Activated gamma-delta T cell (primary cell): Measurements from ENCODE around the gene RPL13A.

Experiments
- DNase-seq: peaks from one replicate; lab custom pipeline; 2025; lab: John Stamatoyannopoulos, UW

RPL13A gene

DNA sequence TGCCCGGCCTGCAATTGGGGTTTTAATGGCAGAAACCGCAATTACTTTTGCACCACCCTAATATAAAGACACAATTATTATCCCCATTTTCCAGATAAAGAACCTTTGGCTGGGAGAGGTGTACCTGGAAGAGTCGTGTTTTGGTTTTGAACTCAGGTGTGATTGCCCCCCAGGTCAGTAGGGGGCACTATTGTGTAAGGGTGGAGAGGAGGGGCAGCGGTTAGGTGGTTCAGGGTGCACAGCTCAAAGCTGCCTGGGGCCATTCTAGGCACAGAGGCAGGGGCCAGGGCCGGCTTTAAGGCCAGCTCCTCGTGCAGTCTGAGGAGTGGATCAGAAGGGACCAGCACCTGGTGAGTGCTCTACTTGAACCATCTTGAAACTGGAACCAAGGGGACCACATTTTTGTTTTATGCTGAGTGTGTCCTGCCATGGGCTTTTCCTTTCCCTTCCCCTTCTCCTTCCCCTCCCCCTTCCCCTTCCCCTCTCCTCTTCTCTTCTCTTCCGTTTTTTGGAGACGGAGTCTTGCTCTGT lies 19.2 kb downstream of the RPL13A start:
- no peak for DNase-seq

DNA sequence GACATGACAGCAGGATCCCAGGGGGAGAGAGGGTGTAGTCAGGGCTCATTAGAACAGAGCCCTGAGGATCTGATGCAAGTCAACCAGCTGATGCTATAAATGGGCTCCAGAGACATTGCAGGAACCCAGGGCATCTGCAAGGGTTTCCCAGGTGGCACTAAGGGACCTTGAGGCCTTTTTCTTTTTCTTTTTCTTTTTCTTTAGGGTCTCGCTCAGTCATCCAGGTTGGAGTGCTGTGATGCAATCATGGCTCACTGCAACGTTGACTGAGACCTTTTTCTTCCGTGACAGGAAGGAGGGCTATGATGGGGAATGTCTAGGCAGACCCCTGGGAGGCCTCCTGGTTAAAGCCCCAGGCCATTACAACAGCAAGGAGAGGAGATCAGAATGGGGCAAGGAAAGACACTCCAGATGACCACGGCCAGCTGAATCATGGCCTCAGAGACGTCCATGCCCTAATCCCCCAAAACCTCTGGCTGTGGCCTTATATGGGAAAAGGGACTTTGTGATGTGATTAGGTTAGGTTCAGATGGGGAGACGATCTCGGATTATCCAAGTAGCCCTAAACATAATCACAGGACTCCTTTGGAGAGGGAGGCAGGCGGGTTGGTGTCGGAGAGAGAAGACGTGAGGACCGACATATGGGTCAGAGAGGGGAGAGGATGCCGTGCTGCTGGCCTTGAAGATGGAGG lies 20.5 kb downstream of the RPL13A start:
- DNase-seq, result no peak

DNA sequence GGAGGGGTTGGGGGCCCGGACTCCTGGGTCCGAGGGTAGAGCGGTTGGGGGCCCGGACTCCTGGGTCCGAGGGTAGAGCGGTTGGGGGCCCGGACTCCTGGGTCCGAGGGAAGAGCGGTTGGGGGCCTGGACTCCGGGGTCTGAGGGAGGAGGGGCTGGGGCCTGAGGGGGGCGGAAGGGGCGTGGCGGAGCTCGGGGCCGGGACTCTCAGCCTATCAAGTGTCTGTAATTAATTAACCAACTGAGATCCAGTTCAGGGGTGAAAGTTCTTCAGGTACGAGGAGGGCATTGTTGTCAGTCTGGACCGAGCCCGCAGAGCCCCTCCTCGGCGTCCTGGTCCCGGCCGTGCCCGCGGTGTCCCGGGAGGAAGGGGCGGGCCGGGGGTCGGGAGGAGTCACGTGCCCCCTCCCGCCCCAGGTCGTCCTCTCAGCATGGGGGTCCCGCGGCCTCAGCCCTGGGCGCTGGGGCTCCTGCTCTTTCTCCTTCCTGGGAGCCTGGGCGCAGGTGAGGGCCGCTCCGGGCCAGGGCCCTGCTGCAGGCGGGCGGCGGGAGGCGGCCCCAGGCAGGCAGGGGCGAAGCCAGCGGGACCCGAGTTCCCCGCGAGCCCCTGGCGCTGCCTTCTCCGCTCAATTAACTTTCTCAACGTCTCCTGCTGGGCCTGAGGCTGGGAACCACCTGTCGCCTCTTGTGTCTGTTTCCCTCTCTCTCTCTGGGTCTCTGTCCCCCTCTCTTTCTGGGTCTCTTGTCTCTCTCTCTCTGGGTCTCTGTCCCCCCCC lies 25.8 kb downstream of the RPL13A start:
- DNase-seq, result no peak

DNA sequence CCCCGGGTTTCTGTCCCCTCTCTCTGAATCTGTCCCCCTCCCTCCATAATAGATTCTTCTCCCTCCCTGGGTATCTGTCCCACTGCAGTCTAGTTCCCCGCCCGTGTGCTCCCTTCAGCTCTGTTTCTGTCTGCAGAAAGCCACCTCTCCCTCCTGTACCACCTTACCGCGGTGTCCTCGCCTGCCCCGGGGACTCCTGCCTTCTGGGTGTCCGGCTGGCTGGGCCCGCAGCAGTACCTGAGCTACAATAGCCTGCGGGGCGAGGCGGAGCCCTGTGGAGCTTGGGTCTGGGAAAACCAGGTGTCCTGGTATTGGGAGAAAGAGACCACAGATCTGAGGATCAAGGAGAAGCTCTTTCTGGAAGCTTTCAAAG lies 26.3 kb downstream of the RPL13A start:
- DNase-seq, result no peak

DNA sequence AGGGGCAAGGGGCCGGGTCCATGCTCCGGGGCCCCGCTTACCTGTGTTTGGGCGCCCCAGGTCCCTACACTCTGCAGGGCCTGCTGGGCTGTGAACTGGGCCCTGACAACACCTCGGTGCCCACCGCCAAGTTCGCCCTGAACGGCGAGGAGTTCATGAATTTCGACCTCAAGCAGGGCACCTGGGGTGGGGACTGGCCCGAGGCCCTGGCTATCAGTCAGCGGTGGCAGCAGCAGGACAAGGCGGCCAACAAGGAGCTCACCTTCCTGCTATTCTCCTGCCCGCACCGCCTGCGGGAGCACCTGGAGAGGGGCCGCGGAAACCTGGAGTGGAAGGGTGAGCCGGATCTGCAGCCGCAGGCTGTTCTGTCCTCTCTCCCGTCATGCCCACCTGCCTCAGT lies 26.7 kb downstream of the RPL13A start:
- no peak for DNase-seq

DNA sequence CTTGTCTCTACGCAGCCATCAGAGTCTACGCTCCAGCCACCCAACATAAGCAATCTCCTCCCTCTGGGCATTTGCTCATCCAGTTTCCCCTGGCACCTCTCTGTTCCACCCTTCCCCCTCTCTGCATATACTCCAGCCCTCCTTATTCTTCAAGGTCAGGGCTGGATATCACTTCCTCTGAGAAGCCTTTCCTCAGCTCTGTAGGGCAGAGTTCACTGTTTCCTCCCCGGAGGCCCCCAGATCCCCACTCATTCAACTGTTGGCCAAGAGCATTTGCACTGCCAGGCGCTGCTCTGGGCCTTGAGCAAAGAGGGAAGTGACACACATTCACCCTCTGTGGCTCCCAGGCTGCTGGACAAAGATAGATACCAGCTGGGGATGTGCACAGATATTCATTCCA lies 28.4 kb downstream of the RPL13A start:
- DNase-seq, result no peak

DNA sequence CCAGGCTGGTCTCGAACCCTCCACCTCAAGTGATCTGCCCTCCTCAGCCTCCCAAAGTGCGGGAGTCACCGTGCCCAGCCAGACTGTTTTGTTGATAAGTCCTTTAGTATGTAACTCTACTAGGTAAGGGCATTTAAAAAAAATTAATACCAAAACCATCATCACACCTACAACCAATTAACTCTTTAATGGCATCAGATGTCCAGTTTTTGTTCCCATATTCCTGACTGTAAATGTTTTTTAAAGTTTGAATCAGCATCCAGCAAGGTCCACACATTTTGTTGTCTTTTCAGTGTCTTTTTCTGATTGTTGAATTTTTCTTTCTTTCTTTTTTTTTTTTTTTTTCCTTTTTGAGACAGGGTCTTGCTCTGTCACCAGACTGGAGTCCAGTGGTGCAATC lies 30.6 kb downstream of the RPL13A start:
- DNase-seq, result no peak

DNA sequence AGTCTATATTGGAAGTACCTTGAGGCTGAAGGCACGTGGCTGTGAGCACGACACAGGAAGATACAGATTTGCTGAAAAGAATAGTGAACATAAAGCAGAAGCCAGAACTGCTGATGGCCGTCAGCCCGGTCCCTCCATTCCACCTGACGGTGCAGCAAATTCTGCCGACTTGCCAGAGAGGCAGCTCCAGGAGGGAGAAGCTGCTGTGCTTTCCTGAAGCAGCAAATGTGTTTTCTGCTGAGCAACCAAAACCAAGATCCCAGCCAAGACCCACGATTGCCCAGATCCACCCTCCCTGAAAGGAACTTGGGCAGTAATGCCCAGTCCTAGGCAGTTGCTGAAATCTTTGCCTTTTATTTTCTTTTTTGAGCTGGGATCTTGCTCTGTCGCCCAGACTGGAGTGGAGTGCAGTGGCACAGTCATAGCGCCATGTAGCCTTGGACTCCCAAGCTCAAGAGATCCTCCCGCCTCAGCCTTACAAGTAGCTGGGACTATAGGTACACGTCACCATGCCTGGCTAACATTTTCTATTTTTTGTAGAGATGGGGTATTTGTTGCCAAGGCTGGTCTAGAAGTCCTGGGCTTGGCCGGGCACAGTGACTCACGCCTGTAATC lies 33.4 kb downstream of the RPL13A start:
- no peak for DNase-seq

DNA sequence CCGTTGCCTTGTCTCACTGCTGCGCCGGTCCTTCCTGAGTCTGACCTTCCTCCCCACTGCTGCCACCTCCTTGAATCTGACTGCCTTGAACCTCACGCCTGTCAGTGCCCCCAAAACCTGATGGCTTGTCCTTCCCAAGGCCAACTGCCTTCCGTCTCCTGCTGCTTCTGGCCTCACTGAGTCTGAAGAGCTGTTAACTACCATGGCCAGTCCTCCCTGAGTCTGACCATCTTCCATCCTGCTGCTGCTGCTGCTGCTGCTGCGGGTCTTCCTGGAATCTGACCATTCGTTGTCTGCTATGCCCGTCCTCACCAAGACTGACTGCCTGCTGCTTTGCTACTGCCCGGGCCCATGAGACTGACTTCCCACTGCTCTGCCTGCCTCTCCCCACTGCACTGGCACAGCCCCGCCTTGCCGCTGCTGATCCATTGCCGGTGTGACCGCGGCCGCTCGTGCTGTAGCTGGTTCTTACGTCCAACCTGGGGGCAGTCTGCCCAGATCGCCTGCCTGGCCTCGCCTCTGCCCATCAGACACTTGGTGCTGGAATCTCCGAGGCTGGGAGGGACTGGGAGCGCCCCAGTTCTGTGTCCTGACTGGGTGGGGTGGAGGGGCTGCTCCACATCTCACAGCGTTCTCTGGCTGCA lies 37.5 kb downstream of the RPL13A start:
- no peak for DNase-seq

DNA sequence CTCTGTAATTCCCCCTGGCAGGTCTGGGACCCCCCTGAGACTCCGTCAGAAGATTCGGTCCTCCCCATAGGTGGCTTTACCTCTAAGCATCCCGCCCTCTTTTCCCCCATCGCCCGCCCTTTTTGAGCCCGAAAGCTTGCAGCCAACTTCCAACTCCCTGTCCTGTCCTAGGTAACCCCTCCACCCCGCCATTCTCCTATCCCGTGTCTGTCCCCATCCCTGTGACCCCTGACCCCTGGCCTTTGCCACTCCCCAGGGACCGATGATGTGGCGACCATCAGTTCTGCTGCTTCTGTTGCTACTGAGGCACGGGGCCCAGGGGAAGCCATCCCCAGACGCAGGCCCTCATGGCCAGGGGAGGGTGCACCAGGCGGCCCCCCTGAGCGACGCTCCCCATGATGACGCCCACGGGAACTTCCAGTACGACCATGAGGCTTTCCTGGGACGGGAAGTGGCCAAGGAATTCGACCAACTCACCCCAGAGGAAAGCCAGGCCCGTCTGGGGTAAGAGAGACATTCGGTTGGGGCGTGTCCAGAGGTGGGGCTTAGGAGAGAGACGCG lies 40.9 kb downstream of the RPL13A start:
- no peak for DNase-seq

DNA sequence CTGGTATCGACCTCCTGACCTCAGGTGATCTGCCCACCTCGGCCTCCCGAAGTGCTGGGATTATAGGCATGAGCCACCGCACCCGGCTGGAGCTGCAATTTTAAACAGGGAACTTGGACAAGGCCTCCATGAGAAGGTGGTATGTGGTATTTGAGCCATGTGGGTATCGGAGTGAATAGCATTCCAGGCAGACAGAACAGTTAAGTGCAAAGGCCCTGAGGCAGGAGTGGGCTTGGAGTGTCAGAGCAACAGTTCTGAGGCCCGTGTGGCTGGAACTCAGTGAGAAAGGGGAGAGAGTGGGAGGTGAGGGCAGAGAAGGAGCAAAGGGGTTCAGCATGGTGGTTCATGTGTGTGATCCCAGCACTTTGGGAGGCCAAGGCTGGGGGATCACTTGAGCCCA lies 43.3 kb downstream of the RPL13A start:
- no peak for DNase-seq

DNA sequence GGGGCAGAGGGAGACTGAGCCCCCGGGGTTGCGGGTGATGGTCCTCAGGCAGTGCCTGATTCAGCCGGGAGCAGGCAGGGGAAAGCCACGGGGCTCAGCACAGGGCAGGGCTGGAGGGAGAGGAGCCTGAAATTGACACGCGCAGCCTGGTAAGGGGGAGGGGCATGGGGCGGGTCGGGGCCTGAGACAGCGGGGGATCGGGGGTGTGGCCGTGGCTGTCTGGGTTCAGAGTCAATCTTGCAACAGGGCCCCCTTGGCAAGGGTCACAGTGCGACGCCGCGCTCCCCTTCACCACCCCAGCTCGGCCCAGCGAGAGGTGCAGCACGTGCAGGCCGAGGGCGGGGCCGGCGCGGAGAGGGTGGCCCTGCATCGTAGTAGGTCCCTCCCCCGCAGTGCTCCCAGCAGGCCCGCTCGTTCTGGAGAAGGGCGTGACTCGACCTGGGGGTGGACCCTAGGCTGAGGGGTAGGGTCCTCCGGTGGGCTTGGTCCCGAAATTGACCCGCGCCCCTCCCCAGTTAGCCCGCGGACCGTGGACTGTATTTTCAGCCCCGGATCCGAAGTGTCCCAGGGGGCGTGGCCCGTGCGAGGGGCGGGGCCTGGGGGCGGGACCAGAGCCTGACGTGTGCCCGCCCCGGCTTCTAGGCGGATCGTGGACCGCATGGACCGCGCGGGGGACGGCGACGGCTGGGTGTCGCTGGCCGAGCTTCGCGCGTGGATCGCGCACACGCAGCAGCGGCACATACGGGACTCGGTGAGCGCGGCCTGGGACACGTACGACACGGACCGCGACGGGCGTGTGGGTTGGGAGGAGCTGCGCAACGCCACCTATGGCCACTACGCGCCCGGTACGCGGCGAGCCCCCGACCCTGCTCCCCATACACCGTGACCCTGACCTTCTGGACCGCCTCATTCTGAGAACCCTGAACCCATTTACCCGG lies 46.4 kb downstream of the RPL13A start:
- DNase-seq, result peak; percentile 67

DNA sequence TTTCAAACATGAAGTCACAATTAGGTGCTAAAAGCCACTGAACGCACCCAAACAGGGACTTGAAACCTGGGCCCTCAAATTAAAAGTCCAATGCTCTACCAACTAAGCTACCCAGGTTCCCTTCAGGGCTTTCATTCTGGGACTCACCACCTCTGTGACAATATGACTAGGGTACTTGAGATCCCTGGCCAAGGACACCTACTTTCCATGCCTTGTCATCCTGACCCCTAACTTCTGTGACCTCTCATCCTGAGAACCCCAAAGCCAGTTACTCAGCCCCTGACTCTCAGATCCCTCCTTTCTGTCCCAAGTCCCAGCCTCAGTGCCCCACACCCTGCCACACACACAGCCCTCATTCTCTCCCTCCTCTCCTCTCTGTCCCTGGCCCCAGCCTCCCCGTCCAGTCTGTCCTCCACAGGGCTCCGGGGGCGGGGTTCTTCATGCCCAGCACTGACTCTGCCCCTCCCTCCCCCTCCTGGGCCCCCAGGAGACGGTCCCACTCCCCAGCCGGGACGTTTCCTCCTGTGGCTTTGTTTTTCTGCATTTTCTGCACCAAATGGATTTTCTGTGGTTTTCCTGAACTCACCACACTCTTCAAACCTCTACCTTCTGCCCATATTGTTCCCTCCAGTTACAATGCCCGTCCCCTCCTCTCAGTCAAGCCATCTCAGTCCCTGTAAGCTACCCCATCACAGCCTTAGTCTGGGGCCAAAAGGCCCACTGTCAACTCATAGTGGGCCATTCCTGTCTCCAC lies 47.4 kb downstream of the RPL13A start:
- DNase-seq, result no peak

DNA sequence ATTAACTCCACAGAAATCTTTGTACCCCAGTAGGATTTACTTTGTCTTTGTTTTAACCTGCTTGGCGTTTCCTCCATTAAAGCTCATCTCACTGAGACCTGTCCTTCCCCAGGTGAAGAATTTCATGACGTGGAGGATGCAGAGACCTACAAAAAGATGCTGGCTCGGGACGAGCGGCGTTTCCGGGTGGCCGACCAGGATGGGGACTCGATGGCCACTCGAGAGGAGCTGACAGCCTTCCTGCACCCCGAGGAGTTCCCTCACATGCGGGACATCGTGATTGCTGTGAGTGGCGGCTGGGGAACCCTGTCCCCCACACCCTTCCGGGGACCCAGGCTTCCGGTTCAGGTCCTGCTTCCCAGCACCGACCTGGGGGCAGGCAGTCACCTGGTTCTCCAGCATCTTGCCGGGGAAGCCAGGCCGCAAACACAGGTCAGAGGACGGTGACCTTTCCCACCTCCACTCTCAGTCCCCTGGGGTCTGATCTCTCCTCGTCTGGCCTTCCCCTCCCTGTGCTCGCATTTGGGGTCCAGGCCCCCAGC lies 49.6 kb downstream of the RPL13A start:
- DNase-seq, result no peak

DNA sequence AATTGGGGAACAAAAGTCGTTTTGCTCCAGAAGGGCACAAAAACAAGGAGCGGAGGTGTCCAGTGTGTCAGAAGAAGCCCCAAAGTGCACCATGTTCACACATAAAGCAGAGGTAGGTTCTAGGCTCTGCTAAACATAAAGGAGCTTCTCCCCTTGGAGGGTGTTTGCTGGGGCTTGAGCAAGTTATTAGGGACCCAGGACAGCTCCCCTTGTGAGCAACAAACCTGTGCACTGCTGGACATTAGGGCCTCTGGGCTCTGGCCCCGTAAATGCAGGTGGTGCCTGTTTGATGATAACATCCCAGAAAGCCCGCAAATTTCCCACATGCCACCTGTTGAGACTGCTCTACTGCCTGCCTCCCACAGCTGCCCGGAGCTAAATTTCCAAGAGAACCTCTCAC lies 51.2 kb downstream of the RPL13A start:
- DNase-seq, result no peak

DNA sequence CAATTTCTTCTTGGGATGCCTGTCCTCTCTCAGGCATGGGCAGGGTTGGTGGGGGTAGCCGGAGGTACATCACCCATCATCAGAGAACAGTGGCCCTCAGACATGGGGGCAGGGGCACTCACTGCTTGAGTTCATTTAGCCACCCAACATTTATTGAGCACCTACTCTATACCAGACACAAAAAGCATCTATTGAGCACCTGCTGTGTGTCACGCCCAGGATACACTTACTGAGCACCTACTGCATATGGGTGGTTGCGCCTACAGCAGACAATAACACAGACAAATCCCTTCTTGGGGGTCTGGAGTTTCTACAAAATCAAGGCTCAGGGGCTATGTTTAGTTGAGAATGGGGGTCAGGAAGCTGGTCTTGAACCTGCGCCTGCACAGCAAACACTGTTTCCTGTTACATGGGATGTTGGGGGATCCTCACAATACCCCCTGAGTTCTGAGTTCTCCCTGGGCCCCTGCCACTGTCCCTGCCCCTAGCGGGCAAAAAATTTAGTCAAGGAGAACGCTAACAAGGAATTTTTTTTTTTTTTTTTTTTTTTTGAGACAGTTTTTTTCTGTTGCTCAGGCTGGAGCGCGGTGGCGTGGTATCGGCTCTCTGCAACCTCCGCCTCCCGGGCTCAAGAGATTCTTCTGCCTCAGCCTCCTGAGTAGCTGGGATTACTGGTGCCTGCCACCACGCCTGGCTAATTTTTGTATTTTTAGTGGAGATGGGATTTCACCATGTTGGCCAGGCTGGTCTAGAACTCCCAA lies 52.0 kb downstream of the RPL13A start:
- DNase-seq, result no peak
